Skin of body (tissue), 2 donors: ENCODE measurements around the gene METRN. TPM values are rescaled to one million over a fixed set of nuclear protein-coding genes. Genes with fewer than 3 reads are reported as not detected.
A peak's percentile ranks its signal among the peaks of the same experiment; 100 is the strongest.
"Not testable (repeated sequence)": the region's sequence is repeated elsewhere in the genome, so short reads cannot be mapped to it uniquely, and the experiment has no call there.

Experiments
- DNase-seq: peaks from one replicate; lab custom pipeline; 2025; lab: John Stamatoyannopoulos, UW
- total RNA-seq: library from RNA; depleted of rRNA; stranded (reverse); fragments of >200 nt; gene quantifications from one replicate; pipeline ENCODE4 v1.2.3, GENCODE V29; 2014

Gene METRN
- total RNA-seq, 1 donor from 2014 or later, result 6.2 TPM

- no peak for DNase-seq
These were observed 19.5 kb downstream of the METRN start for GRCh38 chr16:734208-734980.

DNA sequence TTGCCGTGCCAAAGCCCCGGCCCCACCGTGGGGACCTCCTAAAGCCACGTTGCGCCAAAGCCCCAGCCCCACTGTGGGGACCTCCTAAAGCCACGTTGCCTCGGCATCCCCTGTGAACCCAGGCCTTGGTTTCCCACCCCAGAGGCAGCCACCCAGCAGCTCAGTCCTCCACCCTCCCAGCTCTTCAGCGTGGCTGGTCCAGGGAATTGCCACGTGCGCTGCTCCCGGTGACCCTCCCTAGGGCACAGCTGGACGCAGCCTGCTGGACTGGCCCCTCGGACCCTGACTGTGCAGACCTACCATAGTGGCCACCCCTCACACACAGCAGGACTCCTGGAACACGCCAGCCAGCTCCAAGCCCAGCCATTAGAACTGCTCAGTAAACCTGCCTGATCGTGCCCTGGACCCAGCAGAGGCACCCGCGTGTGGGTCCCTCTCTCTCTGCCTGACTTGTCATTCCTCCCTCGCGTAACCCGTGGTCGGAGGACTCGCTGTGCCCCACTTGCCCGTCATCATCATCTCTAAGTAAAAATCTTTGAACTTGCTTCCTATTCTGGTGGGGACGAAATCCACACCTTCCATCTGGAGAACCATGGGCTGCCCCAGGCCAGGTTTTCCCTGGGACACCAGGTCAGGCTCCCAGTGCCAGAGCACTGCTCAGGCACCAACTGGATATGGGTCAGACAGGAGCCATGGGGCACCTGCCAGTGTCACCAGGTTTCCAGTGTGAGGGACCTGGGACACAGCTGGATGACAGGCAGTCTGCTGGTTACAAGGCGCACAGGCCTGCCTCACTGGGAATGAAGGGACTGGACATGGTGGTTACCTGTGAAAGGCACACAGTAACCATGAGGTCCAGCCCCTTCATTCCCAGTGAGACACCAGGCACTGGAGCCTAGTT lies 20.3 kb downstream of the METRN start:
- DNase-seq, result no peak

GRCh38 chr16:735982-736453 lies 21.1 kb downstream of the METRN start:
- no peak for DNase-seq

- DNase-seq, result no peak
These were observed 22.1 kb downstream of the METRN start for GRCh38 chr16:736936-737481.

GRCh38 chr16:739560-740458 lies 24.9 kb downstream of the METRN start:
- DNase-seq, result no peak

DNA sequence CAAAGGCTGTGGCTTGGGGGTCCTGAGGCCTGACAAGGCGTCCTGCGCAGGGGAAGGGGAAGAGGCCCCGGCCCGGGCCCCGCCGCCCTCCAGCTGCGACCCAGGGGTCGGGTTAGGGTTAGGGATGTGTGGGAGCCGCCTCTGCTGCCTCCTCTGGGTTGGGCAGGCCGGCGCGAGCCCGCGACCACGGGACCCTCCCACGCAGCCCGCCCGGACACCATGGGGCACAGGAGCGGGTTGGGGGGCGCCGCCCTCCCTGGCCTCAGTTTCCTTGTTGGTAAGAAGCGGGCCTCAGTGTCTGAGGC lies 25.5 kb downstream of the METRN start:
- no peak for DNase-seq

DNA sequence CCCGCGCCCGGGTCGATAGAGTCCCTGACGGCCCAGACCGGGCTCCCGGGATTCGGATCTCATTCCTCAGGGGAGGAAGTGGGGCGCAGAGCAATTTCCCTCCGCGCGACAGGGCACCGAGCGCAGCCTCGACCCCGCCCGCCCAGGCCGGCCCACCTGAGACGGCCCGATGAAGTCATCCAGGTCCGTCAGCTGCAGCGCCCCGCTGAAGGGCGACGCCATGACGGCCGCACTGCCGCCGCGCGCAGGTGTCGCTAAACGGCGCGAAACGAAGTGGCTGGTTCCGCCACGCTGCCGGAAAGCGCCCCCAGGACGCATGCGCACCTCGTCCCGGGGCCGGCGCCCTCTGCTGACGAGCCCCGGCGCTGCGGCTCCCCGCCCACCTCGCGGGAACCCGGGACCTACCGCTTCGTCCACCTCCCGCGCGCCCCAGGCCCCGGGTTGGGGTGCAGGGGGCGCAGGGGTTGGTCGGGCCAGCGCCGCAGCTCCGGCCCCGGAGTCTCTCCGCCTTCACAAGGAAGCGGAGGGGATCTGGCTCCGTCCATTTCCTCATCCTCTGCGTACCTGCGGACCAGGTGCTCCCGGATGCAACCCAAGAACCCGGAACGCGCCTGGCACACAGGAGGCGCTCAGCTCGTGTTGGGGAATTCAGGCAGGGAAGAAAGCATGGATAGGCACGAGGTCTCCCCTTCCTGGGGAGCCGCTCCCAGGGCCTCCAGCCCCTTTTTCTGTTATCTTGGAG lies 26.0 kb downstream of the METRN start, which contains the start of gene CIAO3:
TSS of gene CIAO3 (minus strand) at position 234 of the 742 bp plus-strand sequence. CDS start at position 222, 12 bp downstream.
- peak; percentile 85 for DNase-seq

GRCh38 chr16:741986-742629 lies 27.2 kb downstream of the METRN start:
- no peak for DNase-seq

DNA sequence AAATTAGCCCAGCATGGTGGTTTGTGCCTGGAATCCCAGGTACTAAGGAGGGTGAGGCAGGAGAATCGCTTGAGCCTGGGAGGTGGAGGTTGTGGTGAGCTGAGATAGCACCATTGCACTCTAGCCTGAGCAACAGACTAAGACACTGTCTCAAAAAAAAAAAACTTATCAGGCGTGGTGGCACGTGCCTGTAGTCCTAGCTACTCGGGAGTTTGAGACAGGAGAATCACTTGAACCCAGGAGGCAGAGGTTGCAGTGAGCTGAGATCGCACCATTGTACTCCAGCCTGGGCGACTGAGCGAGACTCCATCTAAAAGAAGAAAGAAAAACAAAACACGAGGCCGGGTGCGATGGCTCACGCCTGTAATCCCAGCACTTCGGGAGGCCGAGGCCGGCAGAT lies 28.0 kb downstream of the METRN start:
- not testable (repeated sequence) for DNase-seq

DNA sequence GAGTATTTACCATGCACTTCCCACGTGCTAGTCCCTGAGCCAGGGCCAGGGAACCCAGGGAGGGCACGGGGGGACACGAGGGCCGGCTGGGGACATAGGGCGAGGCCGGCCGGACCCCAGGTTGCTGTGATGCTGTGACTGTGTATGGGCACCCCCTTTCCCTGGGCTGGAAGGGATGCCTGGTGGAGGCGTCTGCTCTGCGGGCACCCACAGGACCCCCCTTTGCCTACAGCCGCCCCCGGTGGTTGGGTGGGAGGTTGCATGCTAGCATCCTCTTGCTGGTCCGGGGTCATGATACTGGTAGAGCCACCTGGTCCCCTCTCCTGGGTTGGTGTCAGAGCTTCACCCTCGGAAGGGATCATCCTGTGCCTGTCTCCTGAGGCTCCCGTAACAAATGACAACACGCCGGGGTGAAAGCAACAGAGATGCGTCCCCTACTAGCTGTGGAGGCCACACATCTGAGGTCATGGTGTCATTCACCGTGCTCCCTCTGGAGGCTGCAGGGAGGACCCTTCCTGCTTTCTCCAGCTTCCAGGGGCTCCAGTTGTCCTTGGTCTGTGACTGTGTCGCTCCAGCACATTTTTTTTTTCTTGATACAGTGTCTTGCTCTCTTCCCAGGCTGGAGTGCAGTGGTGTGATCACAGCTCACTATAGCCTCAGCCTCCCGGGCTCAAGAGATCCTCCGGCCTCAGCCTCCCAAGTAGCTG lies 29.0 kb downstream of the METRN start:
- DNase-seq, result no peak

DNA sequence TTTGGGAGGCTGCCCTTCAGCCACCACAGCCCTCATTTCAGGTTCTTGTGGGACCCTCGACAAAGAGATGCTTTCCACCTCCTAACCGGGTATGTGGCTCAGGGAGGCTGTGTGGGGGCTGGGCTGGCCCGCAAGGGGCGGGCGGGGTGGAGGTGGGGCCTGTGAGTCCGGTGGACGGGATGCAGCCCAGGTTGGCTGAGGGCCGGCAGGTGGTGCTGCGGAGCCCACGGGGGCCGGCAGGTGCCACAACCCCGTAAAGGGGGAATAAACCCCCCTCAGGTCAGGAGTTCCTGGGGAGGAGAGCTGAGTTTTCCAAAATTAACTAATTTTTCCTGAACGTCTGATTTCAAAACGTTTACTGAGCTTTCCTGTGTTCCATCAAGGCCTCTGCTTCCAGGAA lies 30.8 kb downstream of the METRN start:
- no peak for DNase-seq

DNA sequence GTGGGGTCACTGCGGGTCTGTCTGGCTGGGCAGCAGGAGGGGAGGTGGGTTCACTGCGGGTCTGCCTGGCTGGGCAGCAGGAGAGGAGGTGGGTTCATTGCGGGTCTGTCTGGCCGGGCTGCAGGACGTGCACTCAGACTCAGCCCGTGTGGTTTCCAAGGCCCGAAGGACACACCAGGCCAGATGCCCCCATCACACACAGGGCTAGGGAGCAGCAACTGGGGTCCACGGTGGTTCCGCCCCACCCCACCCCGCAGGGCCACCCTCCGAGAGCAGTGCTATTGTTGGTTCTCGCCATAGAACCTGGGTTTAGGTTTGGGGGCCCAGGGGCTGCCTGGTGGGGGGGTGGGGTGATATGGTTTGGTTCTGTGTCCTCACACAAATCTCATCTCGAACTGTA lies 31.7 kb downstream of the METRN start:
- DNase-seq, result no peak

- DNase-seq, result no peak
These were observed 33.2 kb downstream of the METRN start for GRCh38 chr16:747978-748746.

GRCh38 chr16:749010-749409 lies 34.1 kb downstream of the METRN start:
- no peak for DNase-seq

DNA sequence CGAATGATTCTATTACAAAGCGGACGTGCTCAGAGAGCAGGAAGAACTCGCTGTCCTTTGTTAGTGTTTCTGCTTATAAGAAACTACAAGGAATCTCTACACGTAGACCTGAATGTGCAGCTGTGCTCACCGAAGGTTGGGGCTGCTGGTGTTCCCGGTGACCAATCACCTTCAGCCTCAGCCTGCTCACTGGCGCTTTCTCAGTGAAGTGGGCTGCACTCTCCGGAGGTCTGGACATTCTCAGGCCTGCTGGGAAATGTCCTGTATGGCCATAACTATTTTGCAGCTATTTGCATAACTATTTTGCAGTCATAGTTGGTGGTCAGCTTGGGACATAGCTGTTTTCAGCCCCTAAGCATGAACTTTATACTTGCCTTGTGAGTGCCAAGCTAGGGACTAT lies 35.6 kb downstream of the METRN start:
- no peak for DNase-seq

DNA sequence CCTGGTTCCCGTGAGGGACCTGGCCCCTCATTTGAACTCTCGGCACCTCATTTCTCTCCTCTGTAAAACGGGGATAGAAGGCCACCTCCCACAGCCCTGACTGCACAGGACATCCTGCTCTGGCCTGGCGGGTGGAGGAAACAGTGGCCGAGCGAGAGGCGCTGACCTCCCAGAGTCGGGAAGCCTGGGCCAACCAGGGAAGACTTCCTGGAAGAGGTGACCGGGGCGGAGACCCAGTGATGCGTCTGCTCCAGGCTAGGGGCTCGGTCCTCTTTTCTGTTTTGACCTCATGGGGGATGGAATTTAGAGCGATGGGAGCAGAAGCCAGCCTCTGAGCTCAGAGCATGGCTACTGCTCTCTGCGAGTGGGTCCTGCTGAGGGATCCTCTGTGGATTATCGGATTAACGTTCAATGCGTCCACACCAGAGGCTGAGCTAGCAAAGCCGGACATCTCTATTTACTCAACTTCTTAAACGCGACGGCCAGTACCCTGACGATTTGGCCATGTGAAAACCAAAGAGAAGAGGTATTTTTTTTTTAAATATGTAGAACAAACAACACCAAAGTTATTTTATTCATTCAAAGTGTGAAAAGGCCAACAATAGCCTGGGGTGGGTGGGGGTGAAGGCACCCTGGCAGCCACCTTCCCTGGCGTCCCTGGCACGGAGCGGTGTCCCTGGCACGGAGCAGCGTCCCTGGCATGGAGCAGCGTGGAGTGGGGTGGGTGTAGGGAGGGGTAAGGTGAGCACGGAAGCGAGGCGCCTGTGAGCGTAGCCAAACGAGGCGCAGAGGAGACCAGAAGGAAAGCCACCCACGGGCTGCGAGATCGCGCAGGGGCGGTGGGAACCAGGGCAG lies 36.5 kb downstream of the METRN start:
- DNase-seq, result no peak

GRCh38 chr16:752007-752312 lies 37.0 kb downstream of the METRN start:
- no peak for DNase-seq

- DNase-seq, result not testable (repeated sequence)
These were observed 39.2 kb downstream of the METRN start for GRCh38 chr16:754121-754607.
